HepG2 (cell line): ENCODE data around the gene EGFL8. TPM values are rescaled to one million over a fixed set of nuclear protein-coding genes. Genes with fewer than 3 reads are reported as not detected.
A peak's percentile ranks its signal among the peaks of the same experiment; 100 is the strongest.

Experiments used
- E2F5 ChIP-seq: sonication (generic); formaldehyde crosslinking; conservative IDR thresholded peaks from 2 replicates; pipeline ENCODE4 v1.4.0; 2020; ENCODE audit warnings: missing genetic modification reagents
- GABPB1 ChIP-seq: IDR thresholded peaks from 2 replicates; pipeline ENCODE4 v1.6.1; 2016; ENCODE audit warnings: mild to moderate bottlenecking, missing genetic modification reagents, moderate library complexity, missing compliant biosample characterization
- HMGA1 ChIP-seq: sonication (generic); formaldehyde crosslinking; conservative IDR thresholded peaks from 2 replicates; pipeline ENCODE4 v1.4.0; 2020; ENCODE audit warnings: missing genetic modification reagents
- HNF1A ChIP-seq, 2 experiments: sonication (generic) in 1 of 2; formaldehyde crosslinking in 1 of 2; IDR thresholded peaks; 2 replicates each; pipeline versions ENCODE4 v1.4.0 to v1.6.1; 2016 to 2020; ENCODE audit warnings: borderline replicate concordance in 1 of 2, low read depth in 1 of 2, mild to moderate bottlenecking in 1 of 2, missing genetic modification reagents in 1 of 2
- MAFF ChIP-seq: IDR thresholded peaks from 2 replicates; pipeline ENCODE4 v1.6.1; 2011; ENCODE audit warnings: low read depth, low read length, improper control_type of control experiment
- MLXIP ChIP-seq: sonication (generic); formaldehyde crosslinking; IDR thresholded peaks from 2 replicates; pipeline ENCODE4 v1.9.0; 2021; ENCODE audit warnings: missing genetic modification reagents, borderline replicate concordance
- MTA1 ChIP-seq: sonication (generic); formaldehyde crosslinking; IDR thresholded peaks from 2 replicates; pipeline ENCODE4 v1.4.0; 2020; ENCODE audit warnings: missing genetic modification reagents, mild to moderate bottlenecking, borderline replicate concordance
- NAIF1 ChIP-seq: sonication (generic); formaldehyde crosslinking; IDR thresholded peaks from 2 replicates; pipeline ENCODE4 v1.5.0; 2020; ENCODE audit warnings: mild to moderate bottlenecking, missing genetic modification reagents, borderline replicate concordance
- RBM39 ChIP-seq: fragments of 200-400 bp; formaldehyde crosslinking; IDR thresholded peaks from one replicate; pipeline ENCODE4 v1.6.1; 2018; ENCODE audit warnings: antibody characterized with exemption, mild to moderate bottlenecking, low read depth, low read length; ENCODE audit not compliant: poor library complexity, severe bottlenecking
- SALL1 ChIP-seq: sonication (generic); formaldehyde crosslinking; IDR thresholded peaks from 2 replicates; pipeline ENCODE4 v1.8.0; 2022; ENCODE audit warnings: mild to moderate bottlenecking, missing genetic modification reagents
- SSRP1 ChIP-seq: IDR thresholded peaks from 2 replicates; pipeline ENCODE4 v1.6.1; 2016; ENCODE audit warnings: control low read depth
- ZNF12 ChIP-seq: sonication (generic); formaldehyde crosslinking; IDR thresholded peaks from 2 replicates; pipeline ENCODE4 v1.5.0; 2020; ENCODE audit warnings: missing genetic modification reagents
- ZNF225 ChIP-seq: sonication (generic); formaldehyde crosslinking; IDR thresholded peaks from 2 replicates; pipeline ENCODE4 v1.4.0; 2020; ENCODE audit warnings: mild to moderate bottlenecking, missing genetic modification reagents
- ZNF572 ChIP-seq: sonication (generic); formaldehyde crosslinking; IDR thresholded peaks from 2 replicates; pipeline ENCODE4 v1.5.1; 2020; ENCODE audit warnings: mild to moderate bottlenecking, missing genetic modification reagents
- ZNF639 ChIP-seq: conservative IDR thresholded peaks from 2 replicates; pipeline ENCODE4 v1.6.1; 2018; ENCODE audit warnings: missing genetic modification reagents
- ZNF710 ChIP-seq: sonication (generic); formaldehyde crosslinking; IDR thresholded peaks from 2 replicates; pipeline ENCODE4 v1.5.0; 2020; ENCODE audit warnings: mild to moderate bottlenecking, missing genetic modification reagents, borderline replicate concordance
- ZNF761 ChIP-seq: sonication (generic); formaldehyde crosslinking; conservative IDR thresholded peaks from 2 replicates; pipeline ENCODE4 v1.4.0; 2020; ENCODE audit warnings: mild to moderate bottlenecking, missing genetic modification reagents
- polyA plus RNA-seq, 8 experiments: library from polyadenylated mRNA; depleted of rRNA in 3 of 8; stranded (reverse) in 7 of 8; unstranded in 1 of 8; fragments of >200 nt; fragmentation: Illumina TruSeq in 4 of 8; extraction: Trizol in 4 of 8; gene quantifications; 2 replicates each; pipeline versions ENCODE4 v1.2.1 to v1.2.3, GENCODE V29; 2011 to 2016; ENCODE audit warnings: low read depth in 4 of 8, missing spikeins in 1 of 8, mixed read lengths in 1 of 8; ENCODE audit not compliant: insufficient read depth in 1 of 8
- total RNA-seq, 5 experiments: library from RNA; depleted of rRNA; stranded (reverse); fragments of >200 nt; fragmentation: Illumina TruSeq; extraction: Trizol; gene quantifications; 2 replicates each; pipeline ENCODE4 v1.2.3, GENCODE V29; 2016; ENCODE audit warnings: low read depth in 1 of 5

The EGFL8 gene
- total and polyA plus RNA-seq, 2 of the 13 experiments (the other 11 are each of a cell fraction or from before 2014, with no cell fraction given): 10.0 to 11.5 TPM

- TF ChIP-seq GABPB1 (CRISPR knock-in tag) (no peak; the same call in 1 of the 2 replicates), SSRP1 (CRISPR knock-in tag) (no peak), E2F5 (CRISPR knock-in tag) (0 out of 2 replicates have a peak, but pooled peaks have one; percentile 39), HMGA1 (CRISPR knock-in tag) (no peak), MAFF (no peak), ZNF12 (CRISPR knock-in tag) (no peak; the same call in 1 of the 2 replicates), MTA1 (peak; percentile 83; the same call in 1 of the 2 replicates), SALL1 (CRISPR knock-in tag) (peak; percentile 66), ZNF761 (CRISPR knock-in tag) (no peak; the same call in 1 of the 2 replicates), MLXIP (no peak), ZNF572 (CRISPR knock-in tag) (0 out of 2 replicates have a peak, but pooled peaks have one; percentile 1), ZNF710 (CRISPR knock-in tag) (0 out of 2 replicates have a peak, but pooled peaks have one; percentile 5), NAIF1 (peak; percentile 2; the same call in 1 of the 2 replicates), ZNF225 (CRISPR knock-in tag) (peak; percentile 18; the same call in 1 of the 2 replicates), RBM39 (no peak), HNF1A (IDR thresholded peaks at IDR 0.05; ENCODE audit: low read depth) (no peak), HNF1A (CRISPR knock-in tag; IDR thresholded peaks at IDR 0.05; ENCODE audit: borderline replicate concordance) (no peak), ZNF639 (CRISPR knock-in tag) (no peak)
These were observed 9.8 kb upstream of the EGFL8 start (continued) for GRCh38 chr6:32154514-32155161.
